ENCODE data around the gene PIGQ. TPM values are rescaled to one million over a fixed set of nuclear protein-coding genes. Genes with fewer than 3 reads are reported as not detected.

PIGQ gene
- total and polyA plus RNA-seq, 2 of the 13 experiments (the other 11 are each of a cell fraction or from before 2014, with no cell fraction given) = 7.7 to 19.7 TPM

- no peak for TF ChIP-seq ATF4 (CRISPR knock-in tag; IDR thresholded peaks at IDR 0.05)
- TF ChIP-seq ZZZ3 (CRISPR knock-in tag; IDR thresholded peaks at IDR 0.05; ENCODE audit: borderline replicate concordance) = no peak
- no peak for TF ChIP-seq ARNT (IDR thresholded peaks at IDR 0.05)
- no peak for TF ChIP-seq ZNF549 (CRISPR knock-in tag; IDR thresholded peaks at IDR 0.05)
- no peak for TF ChIP-seq AGO2 (optimal IDR thresholded peaks at IDR 0.05; ENCODE audit: low read depth, low read length)
- TF ChIP-seq ZC3H4 (CRISPR knock-in tag; IDR thresholded peaks at IDR 0.05; ENCODE audit: borderline replicate concordance) = no peak
- TF ChIP-seq TERF1 (CRISPR knock-in tag; IDR thresholded peaks at IDR 0.05) = no peak
- peak; percentile 91 for TF ChIP-seq ZBTB33 (CRISPR knock-in tag; IDR thresholded peaks at IDR 0.05)
- TF ChIP-seq NFATC3 (CRISPR knock-in tag; IDR thresholded peaks at IDR 0.05) = no peak
- TF ChIP-seq ZNF687 (CRISPR knock-in tag; IDR thresholded peaks at IDR 0.05) = peak; percentile 83
- no peak for TF ChIP-seq ZBTB44 (CRISPR knock-in tag; IDR thresholded peaks at IDR 0.05)
- TF ChIP-seq HNF4A (CRISPR knock-in tag; IDR thresholded peaks at IDR 0.05) = peak; percentile 32; the same call in 1 of the 2 replicates
- no peak for TF ChIP-seq CCAR2 (optimal IDR thresholded peaks at IDR 0.05; ENCODE audit: low read depth, low read length)
- no peak for TF ChIP-seq ZNF275 (CRISPR knock-in tag; IDR thresholded peaks at IDR 0.05; ENCODE audit: borderline replicate concordance)
- no peak for TF ChIP-seq IKZF5 (CRISPR knock-in tag; IDR thresholded peaks at IDR 0.05)
- TF ChIP-seq GLI4 (CRISPR knock-in tag; IDR thresholded peaks at IDR 0.05; ENCODE audit: borderline replicate concordance) = no peak
- 0 out of 2 replicates have a peak, but pooled peaks have one; percentile 39 for TF ChIP-seq ZNF160 (CRISPR knock-in tag; IDR thresholded peaks at IDR 0.05)
These were observed 9.2 kb downstream of the PIGQ start (continued) for GRCh38 chr16:578870-579405.

All from HepG2 (cell line).